ELR (cell line): ENCODE data around the gene METTL8.
A peak's percentile ranks its signal among the peaks of the same experiment; 100 is the strongest.
"Not testable (repeated sequence)": the region's sequence is repeated elsewhere in the genome, so short reads cannot be mapped to it uniquely, and the experiment has no call there.

Experiments
- DNase-seq: peaks from one replicate; pipeline ENCODE4 v3.0.0-alpha.2; 2015; ENCODE audit warnings: low read depth

Gene METTL8

GRCh38 chr2:171430516-171431410, 3.0 kb downstream of the METTL8 start:
- no peak for DNase-seq

DNA sequence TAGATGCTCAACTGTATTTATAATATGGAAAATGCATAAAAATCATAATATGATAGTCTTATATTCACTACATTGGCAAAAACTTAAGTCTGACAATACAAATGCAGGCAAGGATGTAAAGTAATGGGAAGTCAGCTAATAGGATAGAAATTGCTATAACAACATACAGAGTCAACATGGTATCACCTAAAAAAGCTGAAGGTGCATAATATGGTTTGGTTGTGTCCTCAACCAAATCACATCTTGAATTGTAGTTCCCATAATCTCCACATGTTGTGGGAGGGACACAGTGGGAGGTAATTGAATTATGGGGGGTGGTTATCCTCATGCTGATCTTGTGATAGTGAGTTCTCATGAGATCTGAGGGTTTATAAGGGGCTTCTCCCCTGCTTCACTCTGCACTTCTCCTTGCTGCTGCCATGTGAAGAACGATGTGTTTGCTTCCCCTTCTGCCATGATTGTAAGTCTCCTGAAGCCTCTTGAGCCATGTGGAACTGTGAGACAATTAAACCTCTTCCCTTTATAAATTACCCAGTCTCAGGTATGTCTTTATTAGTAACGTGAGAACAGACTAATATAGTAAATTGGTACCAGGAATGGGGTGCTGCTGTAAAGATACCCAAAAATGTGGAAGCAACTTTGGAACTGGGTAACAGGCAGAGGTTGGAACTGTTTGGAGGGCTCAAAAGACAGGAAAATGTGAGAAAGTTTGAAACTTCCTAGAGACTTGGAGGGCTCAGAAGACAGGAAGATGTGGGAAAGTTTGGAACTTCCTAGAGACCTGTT, 10.9 kb downstream of the METTL8 start:
- not testable (repeated sequence) for DNase-seq

DNA sequence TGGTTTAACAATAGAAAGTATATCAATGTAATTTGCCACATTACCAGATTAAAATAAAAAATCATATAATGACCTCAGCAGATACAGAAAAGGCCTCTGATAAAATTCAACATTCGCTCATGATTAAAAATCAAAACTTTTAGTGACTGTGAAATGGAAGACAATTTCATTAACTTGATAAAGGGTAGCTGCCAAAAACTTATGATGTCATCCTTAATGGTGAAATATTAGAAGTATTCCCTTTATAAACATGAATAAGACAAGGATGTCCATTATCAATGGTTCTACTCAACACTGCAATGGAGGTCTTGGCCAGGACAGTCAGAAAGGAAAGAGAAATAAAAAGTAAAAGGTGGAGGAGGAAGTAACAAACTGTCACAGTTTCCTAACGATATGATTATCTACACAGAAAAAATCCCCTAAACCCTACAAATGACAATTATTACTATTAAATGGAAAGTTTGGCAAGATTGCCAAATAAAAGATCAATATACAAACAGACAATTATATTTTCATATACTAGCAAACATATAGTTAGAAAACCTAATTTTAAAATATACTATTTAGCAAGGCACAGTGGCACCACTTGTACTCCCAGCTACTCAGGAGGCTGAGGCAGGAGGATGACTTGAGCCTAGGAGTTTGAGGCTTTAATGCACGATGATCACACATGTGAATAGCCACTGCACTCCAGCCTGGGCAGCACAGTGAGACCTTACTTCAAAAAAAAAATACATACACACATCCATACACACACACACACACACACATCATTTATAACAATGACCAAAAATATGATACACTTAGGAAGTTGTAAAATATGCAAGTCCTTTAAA, 12.8 kb downstream of the METTL8 start:
- DNase-seq = no peak

GRCh38 chr2:171419333-171419732, 14.5 kb downstream of the METTL8 start:
- no peak for DNase-seq

DNA sequence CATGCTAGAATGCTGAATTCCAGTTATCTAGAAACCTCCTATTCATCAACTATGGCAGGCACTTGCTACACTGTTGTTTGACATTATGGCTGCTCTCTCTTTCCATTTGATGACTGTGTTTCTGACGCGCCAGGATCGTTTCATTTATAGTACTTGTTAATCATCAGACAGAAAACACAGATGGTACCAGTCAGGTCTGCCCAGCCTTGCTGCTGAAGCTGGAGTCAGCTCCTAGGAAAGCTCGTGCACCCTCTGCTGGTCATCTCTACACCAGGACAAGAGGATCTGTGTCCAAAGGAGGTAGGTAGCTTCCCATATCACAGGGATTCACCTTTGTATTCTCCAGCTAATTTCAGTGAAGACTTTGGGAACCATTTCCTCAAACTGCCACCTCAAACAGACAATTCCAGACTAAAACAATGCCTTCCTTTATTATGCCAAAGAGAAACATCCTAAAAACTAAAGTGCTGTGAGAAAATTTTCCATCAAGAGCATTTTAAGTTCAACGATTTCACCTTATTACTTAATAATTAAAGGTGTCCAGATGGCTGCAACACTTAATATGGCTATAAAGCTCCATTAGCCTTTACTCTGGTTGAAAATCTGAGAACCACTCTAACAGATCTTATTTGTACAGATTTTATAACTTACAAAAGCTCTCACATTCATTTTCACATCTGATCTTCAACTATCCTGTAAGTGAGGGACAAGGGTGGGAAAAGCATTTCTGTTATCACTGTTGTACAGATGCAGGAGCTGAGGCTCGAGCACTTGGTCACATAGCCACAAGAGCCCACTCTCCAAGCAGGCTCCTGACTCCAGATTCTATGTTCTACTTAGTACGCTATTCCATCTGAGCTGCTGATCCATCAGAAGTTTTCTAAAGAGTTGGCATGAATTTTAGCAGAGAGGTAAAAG, 17.5 kb downstream of the METTL8 start:
- peak; percentile 96 for DNase-seq

- DNase-seq = not testable (repeated sequence)
Measured at GRCh38 chr2:171414645-171415044, 19.1 kb downstream of the METTL8 start.

DNA sequence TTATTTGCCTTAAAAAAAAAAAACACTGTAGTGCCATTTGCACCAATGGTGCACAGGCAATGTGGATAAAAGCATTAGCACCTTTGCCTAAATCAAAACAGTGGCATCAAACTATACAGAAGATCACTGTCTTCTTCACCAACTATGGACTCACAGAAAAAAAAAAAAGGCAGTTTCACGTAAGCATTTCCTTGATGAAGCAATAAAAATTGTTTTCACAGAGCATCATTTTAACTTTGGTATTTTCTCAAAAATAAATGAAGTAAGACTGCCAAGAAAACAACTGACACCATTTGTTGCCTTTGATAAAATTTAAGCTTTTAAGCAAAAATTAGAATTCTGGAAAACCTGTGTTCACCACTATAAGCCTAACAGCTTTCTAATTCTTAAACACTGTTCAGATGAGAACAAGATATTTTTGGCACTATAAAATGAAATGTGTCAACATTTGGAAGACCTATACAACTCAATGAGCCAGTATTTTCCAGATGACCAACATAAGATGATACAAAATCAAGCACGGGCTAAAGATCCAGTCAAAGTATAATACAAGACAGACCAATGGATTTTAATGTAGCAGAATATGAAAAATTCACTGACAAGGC, 21.1 kb downstream of the METTL8 start:
- no peak for DNase-seq

DNA sequence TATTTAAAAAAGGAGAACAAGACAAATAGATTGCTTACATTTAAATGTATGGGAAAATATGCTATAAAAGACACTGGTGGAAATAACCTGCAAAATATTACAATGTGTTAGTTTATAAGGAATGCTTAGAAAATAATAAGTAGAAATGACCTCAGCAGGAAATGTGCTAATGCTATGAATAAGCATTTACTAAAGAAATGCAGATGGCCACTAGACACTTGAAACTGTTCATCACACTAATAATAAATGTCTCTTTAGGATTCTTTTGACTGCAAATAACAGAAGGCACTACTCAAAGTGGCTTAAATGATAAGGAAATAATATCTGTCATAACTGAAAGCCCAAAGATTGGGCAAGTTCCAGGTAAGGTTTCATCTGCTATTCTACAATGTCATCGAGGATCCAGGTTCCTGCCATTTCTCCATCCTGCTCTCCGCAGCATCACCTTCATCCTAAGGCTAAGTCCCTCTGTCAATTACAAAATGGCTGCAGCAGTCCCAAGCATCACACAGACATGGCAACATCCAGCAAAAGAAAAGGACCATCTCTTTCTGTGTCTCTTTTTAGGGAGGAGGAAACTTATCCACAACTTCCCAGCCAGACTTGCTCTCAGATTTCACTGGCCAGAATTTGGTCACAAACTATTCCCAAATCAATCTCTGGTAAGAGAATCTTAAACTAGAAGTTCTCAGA, 21.9 kb downstream of the METTL8 start:
- DNase-seq = peak; percentile 58

GRCh38 chr2:171411214-171411613, 22.6 kb downstream of the METTL8 start:
- DNase-seq = no peak

GRCh38 chr2:171410624-171411023, 23.2 kb downstream of the METTL8 start:
- no peak for DNase-seq

- peak; percentile 39 for DNase-seq
Measured at GRCh38 chr2:171410101-171410500, 23.7 kb downstream of the METTL8 start.

GRCh38 chr2:171409436-171409971, 24.3 kb downstream of the METTL8 start:
- DNase-seq = no peak

DNA sequence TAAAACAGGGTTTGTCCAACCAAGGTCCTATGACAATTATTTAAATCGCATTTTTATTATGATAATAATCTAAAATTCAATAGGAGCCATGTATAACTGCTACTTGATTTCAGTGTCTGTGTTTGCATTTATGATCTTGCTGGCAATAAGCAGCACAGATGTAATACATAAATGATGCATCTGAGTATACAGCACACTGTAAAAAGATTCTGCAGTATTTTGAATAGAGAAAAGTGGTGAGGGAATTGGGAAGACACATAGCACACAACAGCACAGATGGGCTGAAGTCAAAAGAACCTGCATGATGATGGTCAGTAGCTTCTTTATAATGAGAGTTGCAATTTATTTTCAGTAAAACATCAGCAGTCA, 26.1 kb downstream of the METTL8 start:
- DNase-seq = no peak

- no peak for DNase-seq
Measured at GRCh38 chr2:171407030-171407675, 26.6 kb downstream of the METTL8 start.

GRCh38 chr2:171406044-171406443, 27.7 kb downstream of the METTL8 start:
- DNase-seq = no peak

GRCh38 chr2:171405546-171405945, 28.2 kb downstream of the METTL8 start:
- DNase-seq = no peak

DNA sequence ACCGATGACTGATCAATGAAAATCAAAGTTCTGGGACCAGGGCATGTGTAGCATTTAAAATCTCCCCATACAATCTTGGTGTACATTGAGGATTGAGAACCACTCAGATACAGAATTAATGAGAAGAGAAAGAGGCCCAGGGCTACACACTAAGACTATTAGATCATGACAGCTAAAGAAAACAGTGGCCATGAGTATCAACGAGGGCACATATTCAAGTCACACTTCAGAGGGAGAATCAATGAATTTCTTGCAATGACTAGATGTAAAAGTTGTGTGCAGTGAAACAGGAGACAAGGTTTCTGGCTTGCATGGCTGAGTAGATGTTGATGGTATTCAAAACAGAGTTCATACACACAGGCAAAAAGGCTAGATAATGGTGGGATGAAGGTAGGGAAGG, 29.1 kb downstream of the METTL8 start:
- DNase-seq = no peak

- DNase-seq = peak; percentile 90
Measured at GRCh38 chr2:171404261-171404660, 29.5 kb downstream of the METTL8 start.

DNA sequence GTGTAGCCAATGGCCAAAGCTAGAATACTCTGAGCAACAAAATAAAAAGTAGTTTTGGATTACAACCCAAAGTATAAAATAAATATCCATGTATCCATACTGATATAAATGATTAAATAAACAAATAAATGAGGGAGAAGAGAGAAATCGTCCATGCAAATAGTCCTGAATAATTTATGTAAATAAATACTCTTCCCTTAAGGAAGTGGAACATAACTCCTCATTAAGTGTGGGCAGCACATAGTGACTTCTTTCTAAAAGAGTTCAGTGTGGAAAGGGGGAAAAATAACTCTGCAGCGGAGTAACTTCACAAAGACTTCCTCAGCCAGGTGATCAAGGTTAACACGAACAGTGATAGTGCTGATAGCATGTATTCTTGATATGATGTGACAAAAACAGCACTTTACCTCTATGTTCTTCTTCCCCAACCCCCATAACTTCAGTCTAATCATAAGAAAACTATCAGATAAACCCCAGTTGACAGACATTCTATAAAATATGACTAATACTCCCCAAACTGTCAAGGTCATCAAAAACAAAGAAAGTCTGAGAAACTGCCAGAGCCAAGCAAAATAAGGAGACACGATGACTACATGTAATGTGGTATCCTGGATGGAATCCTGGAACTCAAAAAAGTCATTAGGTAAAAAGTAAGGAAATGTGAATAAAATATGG, 30.7 kb downstream of the METTL8 start:
- peak; percentile 54 for DNase-seq
